HCT116 (cell line): Measurements from ENCODE around the gene KRTAP5-5. TPM values are rescaled to one million over a fixed set of nuclear protein-coding genes. Genes with fewer than 3 reads are reported as not detected.

Experiments
- ATAC-seq: fragments of 200-7000 bp; cut with Tn5 transposase; 2 replicates; pipeline ENCODE4 v1.9.1; 2020; ENCODE audit warnings: mild to moderate bottlenecking, moderate library complexity
- BruUV-seq: library from RNA; stranded (reverse); fragments of 400-500 nt; replicated peaks from 2 replicates; lab custom pipeline; 2021; lab: Mats Ljungman, UMichigan
- CTCF ChIA-PET: fragments of 300-600 bp; sonication (Branson Sonifier 250); formaldehyde crosslinking; loops from one replicate; lab custom pipeline; 2021; ENCODE audit warnings: antibody characterized with exemption; lab: Charles Lee
- POLR2A ChIA-PET: fragments of 300-600, 350-600 bp; sonication (Branson Sonifier 250); formaldehyde crosslinking; loops from one replicate; lab custom pipeline; 2021; ENCODE audit warnings: antibody characterized with exemption; lab: Charles Lee
- RAD21 ChIA-PET, 2 experiments: fragments of 300-600 bp; sonication (Branson Sonifier 250); formaldehyde crosslinking; loops; one replicate each; lab custom pipeline; 2023; ENCODE audit warnings: low total read pairs in 2 of 2; ENCODE audit not compliant: uncharacterized antibody in 2 of 2, unreplicated experiment in 2 of 2, low non-redundant PET in 1 of 2; lab: Charles Lee
- DNase-seq: peaks from one replicate; pipeline ENCODE4 v3.0.0-alpha.2; 2010; ENCODE audit warnings: low read depth, low spot score
- H2AFZ ChIP-seq: fragments of 200-600 bp; shearing (Covaris generic), sonication (generic); 2 replicates; pipeline ENCODE4 v1.6.1; 2017; ENCODE audit warnings: low read depth, mixed run types, mixed read lengths, antibody characterized with exemption, low read length; ENCODE audit not compliant: poor library complexity, severe bottlenecking
- H3K27ac ChIP-seq: 2 replicates; pipeline ENCODE4 v1.5.1; 2012; ENCODE audit warnings: low read depth, low read length
- H3K27me3 ChIP-seq: fragments of 200-600 bp; sonication (generic); 2 replicates; pipeline ENCODE4 v1.6.1; 2016; ENCODE audit warnings: mixed run types, low read length, mixed read lengths; ENCODE audit not compliant: insufficient read depth
- H3K36me3 ChIP-seq, 2 experiments: fragments of 200-500 bp in 1 of 2; fragments of 200-600 bp in 1 of 2; sonication (Bioruptor generic) in 1 of 2; sonication (generic) in 1 of 2; 2 replicates each; pipeline versions ENCODE4 v1.5.1 to v1.6.1; 2014 to 2016; ENCODE audit warnings: low read length in 2 of 2, inconsistent platforms in 1 of 2, mixed read lengths in 1 of 2, mixed run types in 1 of 2; ENCODE audit not compliant: insufficient read depth in 2 of 2, control insufficient read depth in 1 of 2
- H3K4me1 ChIP-seq, 2 experiments: fragments of 200-600 bp in 1 of 2; sonication (generic) in 1 of 2; 2 replicates each; pipeline versions ENCODE4 v1.5.1 to v1.6.1; 2012 to 2017; ENCODE audit warnings: low read length in 2 of 2, inconsistent platforms in 1 of 2, mild to moderate bottlenecking in 1 of 2, mixed read lengths in 1 of 2, mixed run types in 1 of 2, moderate library complexity in 1 of 2; ENCODE audit not compliant: insufficient read depth in 2 of 2, control insufficient read depth in 1 of 2
- H3K4me2 ChIP-seq: fragments of 200-600 bp; sonication (generic); 2 replicates; pipeline ENCODE4 v1.6.1; 2017; ENCODE audit warnings: mixed run types, low read length, mixed read lengths
- H3K4me3 ChIP-seq, 2 experiments: fragments of 200-600 bp in 1 of 2; sonication (generic) in 1 of 2; replicated peaks in 1 of 2; 2 replicates each; pipeline ENCODE4 v1.5.1; 2011 to 2016; ENCODE audit warnings: low read length in 2 of 2, control low read depth in 1 of 2, low read depth in 1 of 2, mild to moderate bottlenecking in 1 of 2, mixed read lengths in 1 of 2, mixed run types in 1 of 2
- H3K79me2 ChIP-seq: fragments of 200-600 bp; sonication (generic); 2 replicates; pipeline ENCODE4 v1.6.1; 2017; ENCODE audit warnings: mild to moderate bottlenecking, mixed run types, low read length, moderate library complexity, mixed read lengths; ENCODE audit not compliant: insufficient read depth
- H3K9ac ChIP-seq: fragments of 200-600 bp; sonication (generic); 2 replicates; pipeline ENCODE4 v1.6.1; 2016; ENCODE audit warnings: low read length, mixed read lengths
- H3K9me2 ChIP-seq: fragments of 200-600 bp; sonication (generic), shearing (Covaris generic); 2 replicates; pipeline ENCODE4 v1.6.1; 2017; ENCODE audit warnings: mixed run types, mild to moderate bottlenecking, moderate library complexity; ENCODE audit not compliant: insufficient read depth
- H3K9me3 ChIP-seq, 2 experiments: fragments of 200-500 bp in 1 of 2; fragments of 200-600 bp in 1 of 2; sonication (Bioruptor generic) in 1 of 2; sonication (generic) in 1 of 2; 2 replicates each; pipeline ENCODE4 v1.6.1; 2014 to 2017; ENCODE audit warnings: low read length in 2 of 2, mixed read lengths in 2 of 2, inconsistent platforms in 1 of 2, low read depth in 1 of 2, mild to moderate bottlenecking in 1 of 2, mixed run types in 1 of 2, moderate library complexity in 1 of 2; ENCODE audit not compliant: control insufficient read depth in 1 of 2, insufficient read depth in 1 of 2
- H4K20me1 ChIP-seq: fragments of 200-600 bp; sonication (generic), shearing (Covaris generic); 2 replicates; pipeline ENCODE4 v1.6.1; 2017; ENCODE audit warnings: mixed run types, mild to moderate bottlenecking, moderate library complexity; ENCODE audit not compliant: insufficient read depth
- EGR1 ChIP-seq: IDR thresholded peaks from 2 replicates; pipeline ENCODE4 v1.6.1; 2012; ENCODE audit warnings: low read depth
- ELF1 ChIP-seq: IDR thresholded peaks from 2 replicates; pipeline ENCODE4 v1.6.1; 2012; ENCODE audit warnings: low read depth, borderline replicate concordance
- FOSL1 ChIP-seq: IDR thresholded peaks from 2 replicates; pipeline ENCODE4 v1.6.1; 2012; ENCODE audit warnings: low read depth
- JUND ChIP-seq: IDR thresholded peaks from 2 replicates; pipeline ENCODE4 v1.6.1; 2012
- RAD21 ChIP-seq: IDR thresholded peaks from 2 replicates; pipeline ENCODE4 v1.6.1; 2012; ENCODE audit warnings: low read depth, mild to moderate bottlenecking
- SIN3A ChIP-seq: IDR thresholded peaks from 2 replicates; pipeline ENCODE4 v1.6.1; 2012; ENCODE audit warnings: low read depth
- YY1 ChIP-seq: IDR thresholded peaks from 2 replicates; pipeline ENCODE4 v1.6.1; 2011; ENCODE audit warnings: low read length, low read depth, moderate library complexity, mild to moderate bottlenecking; ENCODE audit not compliant: insufficient replicate concordance; ENCODE audit errors: extremely low read depth
- intact Hi-C: fragments of 100-400 bp; cut with micrococcal nuclease; formaldehyde crosslinking; loops from 2 replicates; pipeline ENCODE4 v1.10.0; 2022
- total RNA-seq: library from RNA; stranded (reverse); gene quantifications from one replicate; pipeline ENCODE4 v1.2.1, GENCODE V29; 2021; ENCODE audit not compliant: unreplicated experiment
- TF ChIP-seq, protein P1 (sequence below): IDR thresholded peaks from 2 replicates; pipeline ENCODE4 v1.6.1; 2011; ENCODE audit warnings: mild to moderate bottlenecking, low read length, moderate library complexity; ENCODE audit not compliant: insufficient replicate concordance; ENCODE audit errors: extremely low read depth
- TF ChIP-seq, protein P2 (sequence below): IDR thresholded peaks from 2 replicates; pipeline ENCODE4 v1.6.1; 2012
- TF ChIP-seq, protein P3 (sequence below): IDR thresholded peaks from 2 replicates; pipeline ENCODE4 v1.6.1; 2012

The KRTAP5-5 gene
- total RNA-seq, 1 experiment from 2014 or later: not detected

DNA sequence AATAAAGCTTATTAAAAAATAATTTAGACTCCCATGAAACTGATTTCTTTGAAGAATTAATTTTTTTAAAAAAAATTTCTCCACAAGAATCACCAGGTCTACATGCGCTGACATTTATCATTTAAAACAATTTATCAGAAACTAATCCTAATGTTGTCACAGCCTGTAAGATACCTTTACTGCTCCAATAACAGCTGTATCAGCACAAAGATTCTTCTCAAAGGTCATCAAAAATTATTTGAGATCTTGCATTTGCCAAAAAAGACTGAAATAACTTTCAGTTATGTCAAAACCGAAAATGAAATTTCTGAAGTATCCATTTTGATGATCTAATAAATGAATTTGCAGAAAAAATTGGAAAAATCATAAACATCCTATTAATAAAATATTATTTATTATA is 8.1 kb downstream of the KRTAP5-5 start:
- Histone ChIP-seq H3K79me2 (no peaks in the 10 kb centered on the region), H4K20me1 (no peaks in the 10 kb centered on the region), H3K9me2 (no peaks in the 10 kb centered on the region), H2AFZ (no peak overlapping the region), H3K4me3 (no peak overlapping the region), H3K4me1 (peaks cover 0 to 9% of the 10 kb centered on the region in 2 experiments; a peak in 1 of 4 replicates), H3K36me3 (no peaks in the 10 kb centered on the region), H3K9me3 (no peaks in the 10 kb centered on the region), H3K4me2 (no peak overlapping the region), H3K9ac (no peak overlapping the region), H3K27ac (no peak overlapping the region), H3K27me3 (no peaks in the 10 kb centered on the region)
- ChIA-PET CTCF (interaction anchor here (0.7 to 4.8 kb wide), 2 partner anchors 16 to 91 kb away, joined by 3 to 31 read pairs; no protein-coding TSS in a partner anchor), POLR2A (no interaction called here), RAD21 (no interaction called here)
- DNase-seq (no peak), ATAC-seq (no peak)
- no TSS peak for BruUV-seq
- intact Hi-C loops: no loop called here
- TF ChIP-seq FOSL1: no peak
- TF ChIP-seq, protein P1, sequence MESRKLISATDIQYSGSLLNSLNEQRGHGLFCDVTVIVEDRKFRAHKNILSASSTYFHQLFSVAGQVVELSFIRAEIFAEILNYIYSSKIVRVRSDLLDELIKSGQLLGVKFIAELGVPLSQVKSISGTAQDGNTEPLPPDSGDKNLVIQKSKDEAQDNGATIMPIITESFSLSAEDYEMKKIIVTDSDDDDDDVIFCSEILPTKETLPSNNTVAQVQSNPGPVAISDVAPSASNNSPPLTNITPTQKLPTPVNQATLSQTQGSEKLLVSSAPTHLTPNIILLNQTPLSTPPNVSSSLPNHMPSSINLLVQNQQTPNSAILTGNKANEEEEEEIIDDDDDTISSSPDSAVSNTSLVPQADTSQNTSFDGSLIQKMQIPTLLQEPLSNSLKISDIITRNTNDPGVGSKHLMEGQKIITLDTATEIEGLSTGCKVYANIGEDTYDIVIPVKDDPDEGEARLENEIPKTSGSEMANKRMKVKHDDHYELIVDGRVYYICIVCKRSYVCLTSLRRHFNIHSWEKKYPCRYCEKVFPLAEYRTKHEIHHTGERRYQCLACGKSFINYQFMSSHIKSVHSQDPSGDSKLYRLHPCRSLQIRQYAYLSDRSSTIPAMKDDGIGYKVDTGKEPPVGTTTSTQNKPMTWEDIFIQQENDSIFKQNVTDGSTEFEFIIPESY: no peak
- TF ChIP-seq, protein P2, sequence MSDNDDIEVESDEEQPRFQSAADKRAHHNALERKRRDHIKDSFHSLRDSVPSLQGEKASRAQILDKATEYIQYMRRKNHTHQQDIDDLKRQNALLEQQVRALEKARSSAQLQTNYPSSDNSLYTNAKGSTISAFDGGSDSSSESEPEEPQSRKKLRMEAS: no peak
- no peak for TF ChIP-seq RAD21
- no peak for TF ChIP-seq YY1
- no peak for TF ChIP-seq SIN3A

DNA sequence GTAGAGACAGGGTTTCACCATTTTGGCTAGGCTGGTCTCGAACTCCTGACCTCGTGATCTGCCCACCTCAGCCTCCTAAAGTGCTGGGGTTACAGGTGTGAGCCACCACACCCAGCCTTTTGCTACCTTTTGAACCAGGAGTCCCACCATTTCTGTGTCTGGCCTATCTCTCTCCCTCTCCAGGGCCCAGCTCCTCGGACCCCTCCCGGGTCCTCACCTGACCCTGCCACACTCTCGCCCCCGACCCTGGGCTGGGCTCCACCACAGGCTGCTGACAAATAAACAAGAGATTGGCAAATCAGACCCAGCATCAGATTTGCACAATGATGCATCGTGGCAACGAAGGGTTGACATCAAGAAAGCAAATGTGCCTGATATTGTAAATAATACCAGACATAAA is 8.8 kb downstream of the KRTAP5-5 start:
- POLR2A ChIA-PET: no interaction called here
- no TSS peak for BruUV-seq
- CTCF ChIA-PET: interaction anchor here (1.4 to 4.8 kb wide), 2 partner anchors 15 to 43 kb away, joined by 6 to 31 read pairs; no protein-coding TSS in a partner anchor
- TF ChIP-seq, protein P2: no peak
- TF ChIP-seq FOSL1 (no peak), ELF1 (no peak), JUND (no peak), EGR1 (no peak)
- TF ChIP-seq, protein P3, sequence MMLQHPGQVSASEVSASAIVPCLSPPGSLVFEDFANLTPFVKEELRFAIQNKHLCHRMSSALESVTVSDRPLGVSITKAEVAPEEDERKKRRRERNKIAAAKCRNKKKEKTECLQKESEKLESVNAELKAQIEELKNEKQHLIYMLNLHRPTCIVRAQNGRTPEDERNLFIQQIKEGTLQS: no peak
- TF ChIP-seq, protein P1: no peak

More for the DNA sequence above, 8.8 kb downstream of the KRTAP5-5 start:
- no peaks in the 10 kb centered on the region for H3K79me2 ChIP-seq
- H2AFZ ChIP-seq: no peak overlapping the region
- DNase-seq (no peak), ATAC-seq (no peak)
- no peak overlapping the region for H3K27ac ChIP-seq
- intact Hi-C loops: no loop called here
- H3K4me2 ChIP-seq: no peak overlapping the region
- H3K4me1 ChIP-seq: peaks cover 0 to 9% of the 10 kb centered on the region in 2 experiments; a peak in 1 of 4 replicates
- H4K20me1 ChIP-seq: no peaks in the 10 kb centered on the region
- no peak overlapping the region for H3K9ac ChIP-seq
- H3K4me3 ChIP-seq: no peak overlapping the region
- H3K27me3 ChIP-seq: no peaks in the 10 kb centered on the region
- RAD21 ChIA-PET: no interaction called here
- H3K36me3 ChIP-seq: no peaks in the 10 kb centered on the region
- no peaks in the 10 kb centered on the region for H3K9me3 ChIP-seq
- no peaks in the 10 kb centered on the region for H3K9me2 ChIP-seq
